Neutrophil (primary cell): ENCODE data around the gene RAB3IL1.

Experiments used
- H3K27ac ChIP-seq: fragments of 200-600 bp; sonication (generic); 2 replicates; pipeline ENCODE4 v1.5.1; 2016; ENCODE audit warnings: mild to moderate bottlenecking, moderate library complexity
- H3K27me3 ChIP-seq: fragments of 200-600 bp; sonication (generic); 2 replicates; pipeline ENCODE4 v1.6.0; 2016; ENCODE audit warnings: mild to moderate bottlenecking
- H3K36me3 ChIP-seq: fragments of 200-600 bp; sonication (generic); 2 replicates; pipeline ENCODE4 v1.5.1; 2017
- H3K4me1 ChIP-seq, 2 experiments: fragments of 200-600 bp in 1 of 2; sonication (generic) in 1 of 2; 1 replicate in 1 of 2; 2 replicates in 1 of 2; pipeline versions ENCODE4 v1.5.1 to v1.6.1; 2013 to 2016; ENCODE audit warnings: low read depth in 1 of 2, low read length in 1 of 2, mild to moderate bottlenecking in 1 of 2, moderate library complexity in 1 of 2; ENCODE audit not compliant: control insufficient read depth in 1 of 2, insufficient read depth in 1 of 2
- H3K4me3 ChIP-seq, 2 experiments: fragments of 200-600 bp in 1 of 2; sonication (generic) in 1 of 2; 1 replicate in 1 of 2; 2 replicates in 1 of 2; pipeline ENCODE4 v1.5.1; 2013 to 2016; ENCODE audit warnings: low read depth in 1 of 2, low read length in 1 of 2, mild to moderate bottlenecking in 1 of 2, moderate library complexity in 1 of 2
- H3K9me3 ChIP-seq: fragments of 200-600 bp; sonication (generic); 2 replicates; pipeline ENCODE4 v1.5.1; 2016
- TF ChIP-seq, protein P1 (sequence below): fragments of 200-600 bp; sonication (generic); IDR thresholded peaks from 2 replicates; pipeline ENCODE4 v1.5.1; 2016; ENCODE audit warnings: antibody characterized with exemption

The RAB3IL1 gene

DNA sequence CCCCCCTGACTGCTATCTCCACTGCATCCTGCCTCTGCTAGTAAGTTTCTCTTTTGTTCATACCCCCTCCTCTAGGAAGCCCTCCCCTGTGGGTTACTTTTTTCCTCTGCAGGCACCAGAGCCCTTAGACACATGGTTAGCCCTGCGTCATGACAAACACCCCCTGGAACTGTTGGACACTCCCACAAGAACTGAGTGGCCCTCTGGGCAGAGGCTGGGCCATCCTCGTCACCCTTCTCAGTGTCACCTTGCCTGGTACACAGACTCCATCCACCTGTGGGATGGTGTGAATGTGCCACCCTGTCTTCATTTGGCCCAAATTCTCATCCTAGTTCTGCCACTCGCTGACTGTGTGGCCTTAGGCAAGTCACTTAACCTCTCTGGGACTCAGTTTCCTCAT is 4.1 kb upstream of the RAB3IL1 start:
- TF ChIP-seq, protein P1, sequence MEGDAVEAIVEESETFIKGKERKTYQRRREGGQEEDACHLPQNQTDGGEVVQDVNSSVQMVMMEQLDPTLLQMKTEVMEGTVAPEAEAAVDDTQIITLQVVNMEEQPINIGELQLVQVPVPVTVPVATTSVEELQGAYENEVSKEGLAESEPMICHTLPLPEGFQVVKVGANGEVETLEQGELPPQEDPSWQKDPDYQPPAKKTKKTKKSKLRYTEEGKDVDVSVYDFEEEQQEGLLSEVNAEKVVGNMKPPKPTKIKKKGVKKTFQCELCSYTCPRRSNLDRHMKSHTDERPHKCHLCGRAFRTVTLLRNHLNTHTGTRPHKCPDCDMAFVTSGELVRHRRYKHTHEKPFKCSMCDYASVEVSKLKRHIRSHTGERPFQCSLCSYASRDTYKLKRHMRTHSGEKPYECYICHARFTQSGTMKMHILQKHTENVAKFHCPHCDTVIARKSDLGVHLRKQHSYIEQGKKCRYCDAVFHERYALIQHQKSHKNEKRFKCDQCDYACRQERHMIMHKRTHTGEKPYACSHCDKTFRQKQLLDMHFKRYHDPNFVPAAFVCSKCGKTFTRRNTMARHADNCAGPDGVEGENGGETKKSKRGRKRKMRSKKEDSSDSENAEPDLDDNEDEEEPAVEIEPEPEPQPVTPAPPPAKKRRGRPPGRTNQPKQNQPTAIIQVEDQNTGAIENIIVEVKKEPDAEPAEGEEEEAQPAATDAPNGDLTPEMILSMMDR, result no peak
- Histone ChIP-seq H3K27ac (peak overlapping the region; percentile 66), H3K27me3 (peaks cover 29% of the 10 kb centered on the region), H3K4me1 (peaks cover 52 to 59% of the 10 kb centered on the region in 2 experiments), H3K36me3 (no peaks in the 10 kb centered on the region), H3K9me3 (no peaks in the 10 kb centered on the region), H3K4me3 (no peak overlapping the region)

DNA sequence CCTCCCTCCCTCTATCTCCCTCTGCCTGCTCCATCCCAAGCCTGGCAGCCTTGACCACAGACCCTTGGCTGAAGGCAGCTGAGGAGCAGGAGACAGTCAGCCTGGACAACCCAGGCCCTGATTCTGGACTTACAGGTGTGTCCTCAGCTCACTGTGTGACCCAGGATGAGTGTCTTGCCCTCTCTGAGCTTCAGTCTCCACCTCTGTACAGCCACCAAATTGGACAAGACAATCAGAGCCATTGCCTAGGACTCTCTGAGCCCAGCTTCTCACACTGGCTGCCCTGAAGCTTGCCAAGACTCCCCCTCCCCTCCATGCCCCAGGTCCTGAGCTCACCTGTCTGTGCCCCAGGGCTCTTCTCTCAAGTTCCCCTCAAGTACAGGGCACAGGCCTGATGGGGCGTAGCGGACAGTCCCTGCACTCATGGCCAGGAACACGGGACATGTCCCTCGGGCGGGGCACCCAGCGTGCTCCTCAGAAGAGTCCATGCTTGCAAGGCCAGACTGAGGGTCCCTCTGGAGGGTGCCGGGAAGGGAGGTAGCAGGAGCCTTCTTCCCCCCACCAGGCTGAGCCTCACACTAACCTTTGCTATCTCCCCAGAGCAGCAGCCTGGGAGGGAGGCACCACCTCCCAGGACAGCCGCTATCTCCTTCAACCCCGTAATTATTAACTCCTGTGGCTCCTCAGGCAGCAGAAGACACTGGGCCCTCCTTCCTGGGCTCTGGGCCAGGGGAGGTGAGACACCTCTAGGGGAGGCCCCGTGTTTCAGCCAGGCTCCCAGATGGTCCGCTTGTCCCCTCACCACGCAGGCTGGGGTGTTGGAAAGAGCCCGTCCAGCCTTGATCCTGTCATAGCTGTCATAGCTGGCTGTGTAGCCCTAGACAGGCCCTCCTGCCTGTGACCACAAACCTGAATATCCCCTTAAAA is 2.6 kb upstream of the RAB3IL1 start:
- H3K9me3 ChIP-seq, result no peaks in the 10 kb centered on the region
- peaks cover 57 to 65% of the 10 kb centered on the region in 2 experiments for H3K4me1 ChIP-seq
- TF ChIP-seq, protein P1, result no peak
- no peak overlapping the region for H3K4me3 ChIP-seq
- H3K27me3 ChIP-seq, result peaks cover 44% of the 10 kb centered on the region
- no peaks in the 10 kb centered on the region for H3K36me3 ChIP-seq
- no peak overlapping the region for H3K27ac ChIP-seq

- peaks cover 52% of the 10 kb centered on the region for H3K27me3 ChIP-seq
- H3K4me3 ChIP-seq, result no peak overlapping the region
- no peaks in the 10 kb centered on the region for H3K36me3 ChIP-seq
- no peaks in the 10 kb centered on the region for H3K9me3 ChIP-seq
- TF ChIP-seq, protein P1, result no peak
- peaks cover 57 to 66% of the 10 kb centered on the region in 2 experiments for H3K4me1 ChIP-seq
- no peak overlapping the region for H3K27ac ChIP-seq
Measured at GRCh38 chr11:61918938-61919704, 1.8 kb upstream of the RAB3IL1 start.

GRCh38 chr11:61918251-61918937 is 1.0 kb upstream of the RAB3IL1 start:
- no peaks in the 10 kb centered on the region for H3K9me3 ChIP-seq
- H3K27ac ChIP-seq, result no peak overlapping the region
- H3K36me3 ChIP-seq, result no peaks in the 10 kb centered on the region
- no peak overlapping the region for H3K4me3 ChIP-seq
- TF ChIP-seq, protein P1, result no peak
- H3K27me3 ChIP-seq, result peaks cover 60% of the 10 kb centered on the region
- peaks cover 56 to 66% of the 10 kb centered on the region in 2 experiments for H3K4me1 ChIP-seq

DNA sequence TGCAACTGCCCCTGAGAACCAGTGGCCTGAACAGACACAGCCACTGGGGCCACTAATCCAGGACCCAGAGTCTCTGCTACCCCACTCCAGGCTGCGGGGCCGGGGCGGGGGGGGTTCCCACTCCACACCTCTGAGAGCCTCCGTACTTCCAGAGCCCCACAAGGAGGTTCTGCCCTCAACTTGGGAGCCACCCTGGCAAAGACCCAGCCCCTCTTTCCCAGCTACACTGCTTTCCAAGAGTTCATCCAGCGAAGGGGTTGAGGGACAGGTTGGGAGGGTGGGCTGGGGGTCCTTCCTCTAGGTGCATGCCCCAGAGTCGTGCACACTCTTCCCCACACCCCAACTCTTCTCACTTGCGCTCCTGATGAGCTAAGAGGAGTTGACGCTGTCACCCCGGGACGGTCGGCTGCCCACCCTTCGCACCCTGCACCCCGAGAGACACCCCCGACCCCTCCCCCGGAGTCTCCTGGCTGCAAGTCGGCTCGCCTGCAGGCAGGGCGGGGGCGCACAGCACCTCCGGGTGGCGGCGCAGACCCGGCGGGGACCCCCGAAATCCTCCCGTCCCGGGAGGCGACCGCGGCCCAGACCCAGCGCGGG is 531 bp downstream of the RAB3IL1 start:
- H3K27ac ChIP-seq, result no peak overlapping the region
- TF ChIP-seq, protein P1, result no peak
- H3K4me1 ChIP-seq, result peaks cover 56 to 66% of the 10 kb centered on the region in 2 experiments
- peaks cover 61% of the 10 kb centered on the region for H3K27me3 ChIP-seq
- H3K9me3 ChIP-seq, result no peaks in the 10 kb centered on the region
- H3K4me3 ChIP-seq, result peak overlapping the region; percentile 54 to 57
- no peaks in the 10 kb centered on the region for H3K36me3 ChIP-seq
